GF-D8 (cell line): ENCODE results near the gene SLC16A6.
"Not testable (repeated sequence)": the region's sequence is repeated elsewhere in the genome, so short reads cannot be mapped to it uniquely, and the experiment has no call there.

Experiments
- DNase-seq: peaks from one replicate; lab custom pipeline; 2025; lab: John Stamatoyannopoulos, UW

Gene SLC16A6

GRCh38 chr17:68248199-68248825 lies 42.6 kb downstream of the SLC16A6 start:
- no peak for DNase-seq

GRCh38 chr17:68247445-68248198 lies 43.3 kb downstream of the SLC16A6 start, which contains the start of gene AMZ2:
AMZ2 (plus strand) TSS chr17:68248043; CDS start chr17:68250188, 2,145 bp downstream.
- DNase-seq = peak; percentile 69

- no peak for DNase-seq
These were observed 44.5 kb downstream of the SLC16A6 start for GRCh38 chr17:68246271-68247028.

- DNase-seq = no peak
These were observed 51.1 kb downstream of the SLC16A6 start for GRCh38 chr17:68239632-68240366.

- DNase-seq = no peak
These were observed 52.1 kb downstream of the SLC16A6 start for GRCh38 chr17:68238871-68239253.

GRCh38 chr17:68238164-68238870 lies 52.6 kb downstream of the SLC16A6 start:
- no peak for DNase-seq

- peak; percentile 3 for DNase-seq
These were observed 53.4 kb downstream of the SLC16A6 start for GRCh38 chr17:68237369-68238163.

GRCh38 chr17:68235336-68235791 lies 55.6 kb downstream of the SLC16A6 start:
- not testable (repeated sequence) for DNase-seq

GRCh38 chr17:68234726-68235335 lies 56.1 kb downstream of the SLC16A6 start:
- DNase-seq = not testable (repeated sequence)

- DNase-seq = not testable (repeated sequence)
These were observed 58.2 kb downstream of the SLC16A6 start for GRCh38 chr17:68232741-68233140.

- no peak for DNase-seq
These were observed 59.4 kb downstream of the SLC16A6 start for GRCh38 chr17:68231541-68231940.

GRCh38 chr17:68231131-68231530 lies 59.8 kb downstream of the SLC16A6 start:
- not testable (repeated sequence) for DNase-seq

GRCh38 chr17:68229619-68230018 lies 61.3 kb downstream of the SLC16A6 start:
- no peak for DNase-seq

GRCh38 chr17:68228817-68229570 lies 61.9 kb downstream of the SLC16A6 start:
- no peak for DNase-seq

- DNase-seq = not testable (repeated sequence)
These were observed 62.8 kb downstream of the SLC16A6 start for GRCh38 chr17:68228039-68228680.

- DNase-seq = not testable (repeated sequence)
These were observed 65.9 kb downstream of the SLC16A6 start for GRCh38 chr17:68225055-68225454.

- DNase-seq = no peak
These were observed 68.3 kb downstream of the SLC16A6 start for GRCh38 chr17:68222606-68223005.

GRCh38 chr17:68221786-68222185 lies 69.1 kb downstream of the SLC16A6 start:
- no peak for DNase-seq

- not testable (repeated sequence) for DNase-seq
These were observed 70.1 kb downstream of the SLC16A6 start for GRCh38 chr17:68220786-68221185.
